Stomach smooth muscle (tissue), 2 donors: ENCODE results near the gene CSN2.
"Not testable (repeated sequence)": the region's sequence is repeated elsewhere in the genome, so short reads cannot be mapped to it uniquely, and the experiment has no call there.

Experiments
- H3K27ac ChIP-seq: one replicate; pipeline ENCODE4 v1.7.0; 2013; ENCODE audit warnings: mild to moderate bottlenecking, low read length, inconsistent platforms
- H3K27me3 ChIP-seq, 2 donors: one replicate each; pipeline ENCODE4 v1.7.0; 2013; ENCODE audit warnings: low read length in 2 of 2; ENCODE audit not compliant: insufficient read depth in 2 of 2, control insufficient read depth in 1 of 2
- H3K36me3 ChIP-seq, 2 donors: one replicate each; pipeline ENCODE4 v1.7.0; 2013; ENCODE audit warnings: low read length in 2 of 2; ENCODE audit not compliant: control insufficient read depth in 2 of 2, insufficient read depth in 2 of 2
- H3K4me1 ChIP-seq: one replicate; pipeline ENCODE4 v1.7.0; 2013; ENCODE audit warnings: low read length; ENCODE audit not compliant: control insufficient read depth, insufficient read depth
- H3K4me3 ChIP-seq, 2 donors: one replicate each; pipeline ENCODE4 v1.7.0; 2013; ENCODE audit warnings: low read length in 2 of 2
- H3K9ac ChIP-seq, 2 donors: one replicate each; pipeline ENCODE4 v1.7.0; 2013; ENCODE audit warnings: low read length in 2 of 2, mild to moderate bottlenecking in 1 of 2
- H3K9me3 ChIP-seq, 2 donors: one replicate each; pipeline ENCODE4 v1.7.0; 2013; ENCODE audit warnings: low read length in 2 of 2; ENCODE audit not compliant: control insufficient read depth in 2 of 2
- donor health status: healthy.
- donor health status: Pancreatic carcinoma.

The CSN2 gene

GRCh38 chr4:69974631-69975030, 9.1 kb upstream of the CSN2 start:
- H3K36me3 ChIP-seq, result no peaks in the 10 kb centered on the region
- no peaks in the 10 kb centered on the region for H3K4me1 ChIP-seq
- no peaks in the 10 kb centered on the region for H3K9me3 ChIP-seq
- no peak overlapping the region for H3K4me3 ChIP-seq
- H3K27ac ChIP-seq, result no peak overlapping the region
- no peaks in the 10 kb centered on the region for H3K27me3 ChIP-seq
- H3K9ac ChIP-seq, result no peak overlapping the region

DNA sequence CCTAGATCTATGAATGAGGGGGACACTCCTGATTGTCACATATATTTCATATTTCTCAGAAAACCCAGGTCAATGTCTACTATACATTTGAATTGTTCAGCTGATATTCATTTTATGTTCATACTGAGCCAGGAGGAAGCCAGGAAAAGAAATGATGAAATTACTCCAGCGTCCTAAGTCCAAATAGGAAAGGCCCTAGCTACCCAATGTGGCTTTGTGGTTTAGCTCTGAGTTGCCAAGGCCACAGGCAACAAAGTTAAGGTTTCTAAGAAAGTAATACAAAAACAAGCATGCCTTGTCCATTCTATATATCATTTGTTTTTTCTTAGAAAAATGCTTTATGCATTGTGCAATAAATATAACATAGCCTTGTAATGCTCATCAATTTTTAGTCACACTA, 4.5 kb upstream of the CSN2 start:
- Histone ChIP-seq H3K4me1 (no peaks in the 10 kb centered on the region), H3K27ac (no peak overlapping the region), H3K9me3 (no peaks in the 10 kb centered on the region), H3K36me3 (no peaks in the 10 kb centered on the region), H3K4me3 (no peak overlapping the region), H3K27me3 (no peaks in the 10 kb centered on the region), H3K9ac (no peak overlapping the region)

DNA sequence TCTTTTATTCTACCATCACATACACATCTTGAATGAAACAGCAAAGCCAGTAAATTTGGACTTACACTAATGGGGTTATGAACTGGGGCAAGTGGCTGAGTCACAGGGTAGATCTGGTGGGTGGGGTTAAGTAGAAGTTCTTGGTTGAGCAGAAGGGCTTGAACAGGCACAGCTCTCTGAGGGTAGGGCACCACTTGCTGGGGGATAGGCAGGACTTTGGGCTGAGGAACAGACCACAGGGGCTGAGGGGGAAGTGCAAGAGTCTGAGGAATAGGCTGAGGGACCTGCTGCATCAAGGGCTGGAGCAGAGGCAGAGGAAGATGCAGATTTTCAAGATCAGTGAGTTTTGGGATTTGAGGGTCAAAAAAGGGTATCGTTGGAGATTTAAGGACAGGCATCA, 8.3 kb downstream of the CSN2 start:
- Histone ChIP-seq H3K4me3 (no peak overlapping the region), H3K9ac (no peak overlapping the region), H3K9me3 (no peaks in the 10 kb centered on the region), H3K27ac (no peak overlapping the region), H3K4me1 (no peaks in the 10 kb centered on the region), H3K36me3 (no peaks in the 10 kb centered on the region), H3K27me3 (no peaks in the 10 kb centered on the region)

- Histone ChIP-seq H3K27me3 (no peaks in the 10 kb centered on the region), H3K9ac (no peak overlapping the region), H3K4me3 (no peak overlapping the region), H3K9me3 (no peaks in the 10 kb centered on the region), H3K36me3 (no peaks in the 10 kb centered on the region), H3K27ac (no peak overlapping the region), H3K4me1 (no peaks in the 10 kb centered on the region)
These were observed 13.9 kb downstream of the CSN2 start for GRCh38 chr4:69951602-69952001.

DNA sequence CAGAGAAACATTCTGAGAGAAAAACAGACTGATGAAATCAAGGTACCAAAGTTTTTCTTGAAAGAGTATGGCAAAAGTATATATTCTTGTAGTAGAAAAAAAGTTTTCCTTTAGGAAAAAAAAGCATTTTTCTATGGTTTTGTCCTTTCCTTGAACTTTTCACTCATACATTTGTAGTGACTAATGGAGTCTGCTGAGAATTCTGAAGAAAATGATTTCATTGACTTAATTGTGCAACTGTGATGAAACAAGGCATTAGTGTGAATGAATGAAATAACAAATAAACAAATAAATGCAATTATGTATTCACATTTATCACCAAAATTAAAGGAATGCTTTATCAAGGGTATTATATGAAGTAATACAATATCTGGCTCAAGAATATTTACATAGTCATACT, 29.0 kb downstream of the CSN2 start:
- Histone ChIP-seq H3K27me3 (no peaks in the 10 kb centered on the region), H3K27ac (no peak overlapping the region), H3K36me3 (no peaks in the 10 kb centered on the region), H3K4me3 (no peak overlapping the region), H3K4me1 (no peaks in the 10 kb centered on the region), H3K9me3 (no peaks in the 10 kb centered on the region), H3K9ac (no peak overlapping the region)

- H3K27ac ChIP-seq, result no peak overlapping the region
- H3K36me3 ChIP-seq, result no peaks in the 10 kb centered on the region
- H3K27me3 ChIP-seq, result no peaks in the 10 kb centered on the region
- no peaks in the 10 kb centered on the region for H3K9me3 ChIP-seq
- no peak overlapping the region for H3K9ac ChIP-seq
- no peak overlapping the region for H3K4me3 ChIP-seq
- no peaks in the 10 kb centered on the region for H3K4me1 ChIP-seq
These were observed 31.4 kb downstream of the CSN2 start for GRCh38 chr4:69934150-69934549.

GRCh38 chr4:69930768-69931167, 34.8 kb downstream of the CSN2 start, which contains the start of gene CSN1S1:
Gene CSN1S1, plus strand, starts transcription at chr4:69931068. Its CDS starts 1,488 bp downstream, at chr4:69932556.
- no peak within 1 kb of the TSS for H3K27ac ChIP-seq
- no peaks in the 10 kb centered on the region for H3K36me3 ChIP-seq
- H3K4me3 ChIP-seq, result no peak within 1 kb of the TSS
- no peaks in the 10 kb centered on the region for H3K27me3 ChIP-seq
- H3K9me3 ChIP-seq, result no peaks in the 10 kb centered on the region
- H3K4me1 ChIP-seq, result no peaks in the 10 kb centered on the region
- H3K9ac ChIP-seq, result no peak within 1 kb of the TSS

GRCh38 chr4:69923782-69924410, 41.6 kb downstream of the CSN2 start:
- not testable (repeated sequence) for H3K4me3 ChIP-seq, H3K4me1 ChIP-seq, H3K36me3 ChIP-seq, H3K9ac ChIP-seq, H3K27ac ChIP-seq, H3K27me3 ChIP-seq, H3K9me3 ChIP-seq

GRCh38 chr4:69920874-69921273, 44.7 kb downstream of the CSN2 start:
- H3K4me1 ChIP-seq, result no peaks in the 10 kb centered on the region
- no peaks in the 10 kb centered on the region for H3K27me3 ChIP-seq
- H3K4me3 ChIP-seq, result no peak overlapping the region
- no peaks in the 10 kb centered on the region for H3K36me3 ChIP-seq
- no peaks in the 10 kb centered on the region for H3K9me3 ChIP-seq
- H3K9ac ChIP-seq, result no peak overlapping the region
- H3K27ac ChIP-seq, result no peak overlapping the region

- no peaks in the 10 kb centered on the region for H3K4me1 ChIP-seq
- H3K9me3 ChIP-seq, result no peaks in the 10 kb centered on the region
- H3K27ac ChIP-seq, result no peak overlapping the region
- no peak overlapping the region for H3K4me3 ChIP-seq
- no peak overlapping the region for H3K9ac ChIP-seq
- H3K27me3 ChIP-seq, result no peaks in the 10 kb centered on the region
- H3K36me3 ChIP-seq, result no peaks in the 10 kb centered on the region
These were observed 55.3 kb downstream of the CSN2 start for GRCh38 chr4:69910016-69910782.

GRCh38 chr4:69909195-69909594, 56.3 kb downstream of the CSN2 start:
- H3K9ac ChIP-seq, result no peak overlapping the region
- no peaks in the 10 kb centered on the region for H3K36me3 ChIP-seq
- H3K4me3 ChIP-seq, result no peak overlapping the region
- no peaks in the 10 kb centered on the region for H3K4me1 ChIP-seq
- no peaks in the 10 kb centered on the region for H3K9me3 ChIP-seq
- H3K27me3 ChIP-seq, result no peaks in the 10 kb centered on the region
- no peak overlapping the region for H3K27ac ChIP-seq
